ENCODE measurements around the gene MFAP2. TPM values are rescaled to one million over a fixed set of nuclear protein-coding genes. Genes with fewer than 3 reads are reported as not detected.

MFAP2 gene
- polyA plus RNA-seq, 3 donors = not detected

- no peaks in the 10 kb centered on the region for H3K27me3 ChIP-seq (ENCODE audit: control insufficient read depth in 2 of 2, insufficient read depth in 2 of 2, low read length in 2 of 2)
- H3K4me2 ChIP-seq (replicated peaks; ENCODE audit: extremely low read depth, low read length, poor library complexity, severe bottlenecking) = no peak overlapping the region
- peaks cover 0 to 5% (median 1%) of the 10 kb centered on the region in 3 donors for H3K27me3 Mint-ChIP-seq (ENCODE audit: low read depth in 3 of 3)
- DNase-seq = no peak
- H3K79me2 ChIP-seq (ENCODE audit: insufficient read depth, low read length) = no peaks in the 10 kb centered on the region
- peaks cover 2 to 7% of the 10 kb centered on the region in 2 donors for H3K36me3 ChIP-seq (replicated peaks in 1 of 2; ENCODE audit: control insufficient read depth in 1 of 2, insufficient read depth in 2 of 2, low read length in 2 of 2)
- TF ChIP-seq, protein P1, sequence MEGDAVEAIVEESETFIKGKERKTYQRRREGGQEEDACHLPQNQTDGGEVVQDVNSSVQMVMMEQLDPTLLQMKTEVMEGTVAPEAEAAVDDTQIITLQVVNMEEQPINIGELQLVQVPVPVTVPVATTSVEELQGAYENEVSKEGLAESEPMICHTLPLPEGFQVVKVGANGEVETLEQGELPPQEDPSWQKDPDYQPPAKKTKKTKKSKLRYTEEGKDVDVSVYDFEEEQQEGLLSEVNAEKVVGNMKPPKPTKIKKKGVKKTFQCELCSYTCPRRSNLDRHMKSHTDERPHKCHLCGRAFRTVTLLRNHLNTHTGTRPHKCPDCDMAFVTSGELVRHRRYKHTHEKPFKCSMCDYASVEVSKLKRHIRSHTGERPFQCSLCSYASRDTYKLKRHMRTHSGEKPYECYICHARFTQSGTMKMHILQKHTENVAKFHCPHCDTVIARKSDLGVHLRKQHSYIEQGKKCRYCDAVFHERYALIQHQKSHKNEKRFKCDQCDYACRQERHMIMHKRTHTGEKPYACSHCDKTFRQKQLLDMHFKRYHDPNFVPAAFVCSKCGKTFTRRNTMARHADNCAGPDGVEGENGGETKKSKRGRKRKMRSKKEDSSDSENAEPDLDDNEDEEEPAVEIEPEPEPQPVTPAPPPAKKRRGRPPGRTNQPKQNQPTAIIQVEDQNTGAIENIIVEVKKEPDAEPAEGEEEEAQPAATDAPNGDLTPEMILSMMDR (IDR thresholded peaks at IDR 0.05) = no peak
- H3K9me3 ChIP-seq (replicated peaks in 1 of 2; ENCODE audit: control insufficient read depth in 1 of 2, insufficient read depth in 1 of 2, low read length in 2 of 2) = no peaks in the 10 kb centered on the region
- peaks cover 9% of the 10 kb centered on the region for H3K4me1 Mint-ChIP-seq
- H3K4me3 ChIP-seq (replicated peaks in 1 of 3; ENCODE audit: low read depth in 2 of 3, low read length in 3 of 3) = no peak overlapping the region
- no peak overlapping the region for H2AFZ ChIP-seq (ENCODE audit: insufficient read depth, low read depth, low read length, poor library complexity, severe bottlenecking)
- no peak overlapping the region for H3K9ac ChIP-seq (ENCODE audit: insufficient read depth, low read length, poor library complexity, severe bottlenecking)
- H3K36me3 Mint-ChIP-seq = peaks cover 3 to 7% of the 10 kb centered on the region in 2 donors
- H3K4me3 Mint-ChIP-seq = no peak overlapping the region
- no peaks in the 10 kb centered on the region for H4K20me1 ChIP-seq (ENCODE audit: insufficient read depth, low read length)
- H3K27ac Mint-ChIP-seq = no peak overlapping the region
- H3K9me3 Mint-ChIP-seq = peaks cover 0 to 2% (median 0%) of the 10 kb centered on the region in 7 donors
- intact Hi-C loops (cut with micrococcal nuclease) = no loop called here
- H3K4me1 ChIP-seq (ENCODE audit: control insufficient read depth in 1 of 2, insufficient read depth in 2 of 2, low read length in 2 of 2) = peaks cover 5 to 10% of the 10 kb centered on the region in 2 donors
- WGBS (ENCODE audit: insufficient coverage) = 95% methylated on average over 7 of the region's 8 CpGs
- H3K27ac ChIP-seq (ENCODE audit: low read depth in 1 of 2, low read length in 2 of 2) = no peak overlapping the region
Observed at GRCh38 chr1:16956775-16957174, 23.6 kb downstream of the MFAP2 start.

- peaks cover 3 to 7% of the 10 kb centered on the region in 2 donors for H3K36me3 Mint-ChIP-seq
- Histone ChIP-seq H3K4me1 (ENCODE audit: control insufficient read depth in 1 of 2, insufficient read depth in 2 of 2, low read length in 2 of 2) (peaks cover 0 to 2% of the 10 kb centered on the region in 2 donors), H3K27ac (ENCODE audit: low read depth in 1 of 2, low read length in 2 of 2) (no peak overlapping the region), H3K9ac (ENCODE audit: insufficient read depth, low read length, poor library complexity, severe bottlenecking) (no peak overlapping the region), H4K20me1 (ENCODE audit: insufficient read depth, low read length) (no peaks in the 10 kb centered on the region), H3K27me3 (ENCODE audit: control insufficient read depth in 2 of 2, insufficient read depth in 2 of 2, low read length in 2 of 2) (no peaks in the 10 kb centered on the region), H2AFZ (ENCODE audit: insufficient read depth, low read depth, low read length, poor library complexity, severe bottlenecking) (no peak overlapping the region), H3K4me3 (replicated peaks in 1 of 3; ENCODE audit: low read depth in 2 of 3, low read length in 3 of 3) (no peak overlapping the region), H3K4me2 (replicated peaks; ENCODE audit: extremely low read depth, low read length, poor library complexity, severe bottlenecking) (no peak overlapping the region), H3K36me3 (replicated peaks in 1 of 2; ENCODE audit: control insufficient read depth in 1 of 2, insufficient read depth in 2 of 2, low read length in 2 of 2) (peaks cover 2 to 7% of the 10 kb centered on the region in 2 donors), H3K79me2 (ENCODE audit: insufficient read depth, low read length) (no peaks in the 10 kb centered on the region), H3K9me3 (replicated peaks in 1 of 2; ENCODE audit: control insufficient read depth in 1 of 2, insufficient read depth in 1 of 2, low read length in 2 of 2) (no peaks in the 10 kb centered on the region)
- TF ChIP-seq, protein P1 (IDR thresholded peaks at IDR 0.05) = no peak
- no peak for DNase-seq
- WGBS (ENCODE audit: insufficient coverage) = 97% methylated on average over 25 of the region's 25 CpGs
- intact Hi-C loops (cut with micrococcal nuclease) = no loop called here
- H3K4me1 Mint-ChIP-seq = peaks cover 2% of the 10 kb centered on the region
- H3K9me3 Mint-ChIP-seq = peaks cover 0 to 2% (median 0%) of the 10 kb centered on the region in 7 donors
- peaks cover 0 to 3% (median 1%) of the 10 kb centered on the region in 3 donors for H3K27me3 Mint-ChIP-seq (ENCODE audit: low read depth in 3 of 3)
- no peak overlapping the region for H3K4me3 Mint-ChIP-seq
- H3K27ac Mint-ChIP-seq = no peak overlapping the region
Observed at GRCh38 chr1:16955186-16955585, 25.2 kb downstream of the MFAP2 start.
